ENCODE results near the gene GIGYF2. TPM values are rescaled to one million over a fixed set of nuclear protein-coding genes. Genes with fewer than 3 reads are reported as not detected.

Gene GIGYF2
- total RNA-seq, 1 donor from 2014 or later: 74.1 TPM

- Histone ChIP-seq H3K4me3 (ENCODE audit: low read length in 3 of 3) (no peak overlapping the region), H3K27ac (ENCODE audit: low read depth, low read length) (no peak overlapping the region), H3K27me3 (ENCODE audit: control insufficient read depth in 3 of 3, insufficient read depth in 3 of 3, low read length in 3 of 3) (no peaks in the 10 kb centered on the region), H3K4me1 (ENCODE audit: control insufficient read depth in 3 of 3, insufficient read depth in 3 of 3, low read length in 3 of 3) (no peaks in the 10 kb centered on the region), H3K9me3 (ENCODE audit: control insufficient read depth in 3 of 3, low read length in 3 of 3) (no peaks in the 10 kb centered on the region), H3K36me3 (ENCODE audit: control insufficient read depth in 3 of 3, insufficient read depth in 3 of 3, low read length in 3 of 3) (peaks cover 0 to 11% (median 9%) of the 10 kb centered on the region in 3 donors), H3K9ac (ENCODE audit: low read depth in 1 of 3, low read length in 3 of 3) (no peak overlapping the region)
Observed at GRCh38 chr2:232741294-232741693, 44.2 kb downstream of the GIGYF2 start.

DNA sequence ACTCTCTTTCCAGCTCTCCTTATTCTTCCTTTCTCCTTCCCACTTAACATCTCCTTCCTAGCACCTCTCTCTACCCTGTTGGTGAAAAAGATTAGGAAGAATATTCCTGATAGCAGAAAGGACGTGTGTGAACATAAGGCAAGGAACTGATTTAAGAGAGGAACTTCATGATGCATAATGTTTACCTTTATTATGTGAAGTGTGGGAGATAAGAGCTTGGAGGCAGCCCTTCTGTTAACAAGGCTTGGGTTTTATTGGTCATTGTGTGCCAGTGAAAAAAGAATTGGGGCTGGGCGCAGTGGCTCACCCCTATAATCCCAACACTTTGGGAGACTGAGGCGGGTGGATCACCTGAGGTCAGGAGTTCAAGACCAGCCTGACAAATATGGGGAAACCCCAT is 44.8 kb downstream of the GIGYF2 start:
- no peak overlapping the region for H3K27ac ChIP-seq (ENCODE audit: low read depth, low read length)
- H3K36me3 ChIP-seq (ENCODE audit: control insufficient read depth in 3 of 3, insufficient read depth in 3 of 3, low read length in 3 of 3): peaks cover 0 to 8% (median 6%) of the 10 kb centered on the region in 3 donors
- H3K4me1 ChIP-seq (ENCODE audit: control insufficient read depth in 3 of 3, insufficient read depth in 3 of 3, low read length in 3 of 3): no peaks in the 10 kb centered on the region
- no peaks in the 10 kb centered on the region for H3K27me3 ChIP-seq (ENCODE audit: control insufficient read depth in 3 of 3, insufficient read depth in 3 of 3, low read length in 3 of 3)
- H3K9ac ChIP-seq (ENCODE audit: low read depth in 1 of 3, low read length in 3 of 3): no peak overlapping the region
- no peaks in the 10 kb centered on the region for H3K9me3 ChIP-seq (ENCODE audit: control insufficient read depth in 3 of 3, low read length in 3 of 3)
- no peak overlapping the region for H3K4me3 ChIP-seq (ENCODE audit: low read length in 3 of 3)

DNA sequence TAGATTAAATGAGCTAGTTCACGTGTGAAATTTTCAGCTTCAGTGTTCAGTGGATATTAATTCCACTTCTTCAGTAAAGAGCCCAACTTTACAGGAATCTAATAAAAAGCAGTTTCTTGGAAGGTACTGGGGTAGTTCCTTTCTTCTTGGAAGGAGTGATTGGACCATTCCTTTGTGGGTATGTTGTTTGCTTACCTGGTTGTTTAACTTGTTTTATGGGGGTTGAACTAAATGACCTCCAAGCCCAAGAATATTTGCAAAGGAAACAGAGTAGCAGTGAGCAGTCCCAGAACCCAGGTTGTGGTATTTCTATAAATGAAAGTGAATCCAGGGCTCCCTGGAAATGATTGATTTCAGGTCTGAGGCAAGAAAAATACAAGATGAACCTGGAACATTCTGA is 47.8 kb downstream of the GIGYF2 start:
- no peak overlapping the region for H3K9ac ChIP-seq (ENCODE audit: low read depth in 1 of 3, low read length in 3 of 3)
- H3K9me3 ChIP-seq (ENCODE audit: control insufficient read depth in 3 of 3, low read length in 3 of 3): no peaks in the 10 kb centered on the region
- peaks cover 16 to 23% (median 21%) of the 10 kb centered on the region in 3 donors for H3K36me3 ChIP-seq (ENCODE audit: control insufficient read depth in 3 of 3, insufficient read depth in 3 of 3, low read length in 3 of 3)

GRCh38 chr2:232748038-232748437 is 50.9 kb downstream of the GIGYF2 start:
- Histone ChIP-seq H3K27ac (ENCODE audit: low read depth, low read length) (no peak overlapping the region), H3K4me3 (ENCODE audit: low read length in 3 of 3) (no peak overlapping the region), H3K4me1 (ENCODE audit: control insufficient read depth in 3 of 3, insufficient read depth in 3 of 3, low read length in 3 of 3) (no peaks in the 10 kb centered on the region), H3K9ac (ENCODE audit: low read depth in 1 of 3, low read length in 3 of 3) (no peak overlapping the region), H3K9me3 (ENCODE audit: control insufficient read depth in 3 of 3, low read length in 3 of 3) (no peaks in the 10 kb centered on the region), H3K36me3 (ENCODE audit: control insufficient read depth in 3 of 3, insufficient read depth in 3 of 3, low read length in 3 of 3) (peaks cover 21 to 31% (median 27%) of the 10 kb centered on the region in 3 donors), H3K27me3 (ENCODE audit: control insufficient read depth in 3 of 3, insufficient read depth in 3 of 3, low read length in 3 of 3) (no peaks in the 10 kb centered on the region)

More for the DNA sequence above, 47.8 kb downstream of the GIGYF2 start:
- Histone ChIP-seq H3K4me3 (ENCODE audit: low read length in 3 of 3) (no peak overlapping the region), H3K27me3 (ENCODE audit: control insufficient read depth in 3 of 3, insufficient read depth in 3 of 3, low read length in 3 of 3) (no peaks in the 10 kb centered on the region), H3K4me1 (ENCODE audit: control insufficient read depth in 3 of 3, insufficient read depth in 3 of 3, low read length in 3 of 3) (no peaks in the 10 kb centered on the region), H3K27ac (ENCODE audit: low read depth, low read length) (no peak overlapping the region)

- peaks cover 21 to 31% (median 27%) of the 10 kb centered on the region in 3 donors for H3K36me3 ChIP-seq (ENCODE audit: control insufficient read depth in 3 of 3, insufficient read depth in 3 of 3, low read length in 3 of 3)
- H3K9me3 ChIP-seq (ENCODE audit: control insufficient read depth in 3 of 3, low read length in 3 of 3): no peaks in the 10 kb centered on the region
Observed at GRCh38 chr2:232749331-232749730, 52.2 kb downstream of the GIGYF2 start.

GRCh38 chr2:232750135-232750671 is 53.1 kb downstream of the GIGYF2 start:
- H3K36me3 ChIP-seq (ENCODE audit: control insufficient read depth in 3 of 3, insufficient read depth in 3 of 3, low read length in 3 of 3): peaks cover 21 to 31% (median 27%) of the 10 kb centered on the region in 3 donors
- H3K4me1 ChIP-seq (ENCODE audit: control insufficient read depth in 3 of 3, insufficient read depth in 3 of 3, low read length in 3 of 3): no peaks in the 10 kb centered on the region
- H3K4me3 ChIP-seq (ENCODE audit: low read length in 3 of 3): no peak overlapping the region
- no peak overlapping the region for H3K27ac ChIP-seq (ENCODE audit: low read depth, low read length)
- no peaks in the 10 kb centered on the region for H3K27me3 ChIP-seq (ENCODE audit: control insufficient read depth in 3 of 3, insufficient read depth in 3 of 3, low read length in 3 of 3)
- no peaks in the 10 kb centered on the region for H3K9me3 ChIP-seq (ENCODE audit: control insufficient read depth in 3 of 3, low read length in 3 of 3)
- no peak overlapping the region for H3K9ac ChIP-seq (ENCODE audit: low read depth in 1 of 3, low read length in 3 of 3)

More at GRCh38 chr2:232749331-232749730, 52.2 kb downstream of the GIGYF2 start:
- Histone ChIP-seq H3K4me3 (ENCODE audit: low read length in 3 of 3) (no peak overlapping the region), H3K27ac (ENCODE audit: low read depth, low read length) (no peak overlapping the region), H3K27me3 (ENCODE audit: control insufficient read depth in 3 of 3, insufficient read depth in 3 of 3, low read length in 3 of 3) (no peaks in the 10 kb centered on the region), H3K4me1 (ENCODE audit: control insufficient read depth in 3 of 3, insufficient read depth in 3 of 3, low read length in 3 of 3) (no peaks in the 10 kb centered on the region), H3K9ac (ENCODE audit: low read depth in 1 of 3, low read length in 3 of 3) (no peak overlapping the region)

DNA sequence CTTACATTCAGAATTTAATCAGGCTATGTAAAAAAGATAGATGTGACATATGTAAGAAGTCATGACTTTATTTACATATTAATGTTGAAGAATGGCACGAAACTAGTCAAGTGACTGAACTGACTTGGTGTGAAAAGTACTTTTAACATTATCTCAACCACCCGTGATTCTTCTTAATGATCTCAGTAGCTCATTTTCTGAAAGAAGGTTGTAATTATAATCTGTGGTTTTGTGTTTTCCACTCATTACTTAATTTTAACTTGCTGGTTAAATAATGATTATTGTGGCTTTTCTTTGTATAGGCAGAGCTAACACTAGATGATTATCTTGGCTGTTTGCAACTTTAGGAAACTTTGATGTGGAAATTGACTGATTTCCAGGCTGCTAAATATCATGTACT is 60.8 kb downstream of the GIGYF2 start:
- Histone ChIP-seq H3K27me3 (ENCODE audit: control insufficient read depth in 3 of 3, insufficient read depth in 3 of 3, low read length in 3 of 3) (no peaks in the 10 kb centered on the region), H3K9ac (ENCODE audit: low read depth in 1 of 3, low read length in 3 of 3) (no peak overlapping the region), H3K9me3 (ENCODE audit: control insufficient read depth in 3 of 3, low read length in 3 of 3) (no peaks in the 10 kb centered on the region), H3K27ac (ENCODE audit: low read depth, low read length) (no peak overlapping the region), H3K4me1 (ENCODE audit: control insufficient read depth in 3 of 3, insufficient read depth in 3 of 3, low read length in 3 of 3) (no peaks in the 10 kb centered on the region), H3K36me3 (ENCODE audit: control insufficient read depth in 3 of 3, insufficient read depth in 3 of 3, low read length in 3 of 3) (peaks cover 11 to 38% (median 13%) of the 10 kb centered on the region in 3 donors), H3K4me3 (ENCODE audit: low read length in 3 of 3) (no peak overlapping the region)

GRCh38 chr2:232761301-232761907 is 64.3 kb downstream of the GIGYF2 start:
- no peaks in the 10 kb centered on the region for H3K27me3 ChIP-seq (ENCODE audit: control insufficient read depth in 3 of 3, insufficient read depth in 3 of 3, low read length in 3 of 3)
- peaks cover 20 to 49% (median 33%) of the 10 kb centered on the region in 3 donors for H3K36me3 ChIP-seq (ENCODE audit: control insufficient read depth in 3 of 3, insufficient read depth in 3 of 3, low read length in 3 of 3)
- no peak overlapping the region for H3K4me3 ChIP-seq (ENCODE audit: low read length in 3 of 3)

DNA sequence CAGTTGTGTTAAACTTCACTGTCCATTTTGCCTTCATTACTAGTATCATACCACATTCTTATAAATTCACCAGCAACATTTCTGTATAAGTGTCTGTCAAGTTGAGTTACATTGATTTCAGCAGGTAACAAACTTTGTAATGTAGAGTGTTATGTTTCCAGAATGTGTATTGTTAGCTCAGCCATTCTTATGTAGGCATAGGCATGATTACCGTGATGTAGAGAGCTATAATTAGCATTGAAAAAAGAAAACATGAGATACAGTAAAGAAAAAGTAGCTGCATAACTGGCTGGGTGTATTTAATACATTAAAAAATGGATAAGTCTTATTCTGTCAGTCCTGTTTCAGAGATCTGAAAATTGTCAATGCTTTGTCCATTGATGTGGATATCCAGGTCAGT is 70.7 kb downstream of the GIGYF2 start:
- Histone ChIP-seq H3K36me3 (ENCODE audit: control insufficient read depth in 3 of 3, insufficient read depth in 3 of 3, low read length in 3 of 3) (peaks cover 18 to 42% (median 33%) of the 10 kb centered on the region in 3 donors), H3K27me3 (ENCODE audit: control insufficient read depth in 3 of 3, insufficient read depth in 3 of 3, low read length in 3 of 3) (no peaks in the 10 kb centered on the region), H3K4me1 (ENCODE audit: control insufficient read depth in 3 of 3, insufficient read depth in 3 of 3, low read length in 3 of 3) (no peaks in the 10 kb centered on the region), H3K9ac (ENCODE audit: low read depth in 1 of 3, low read length in 3 of 3) (no peak overlapping the region), H3K27ac (ENCODE audit: low read depth, low read length) (no peak overlapping the region), H3K4me3 (ENCODE audit: low read length in 3 of 3) (no peak overlapping the region), H3K9me3 (ENCODE audit: control insufficient read depth in 3 of 3, low read length in 3 of 3) (no peaks in the 10 kb centered on the region)

More at GRCh38 chr2:232761301-232761907, 64.3 kb downstream of the GIGYF2 start:
- no peaks in the 10 kb centered on the region for H3K4me1 ChIP-seq (ENCODE audit: control insufficient read depth in 3 of 3, insufficient read depth in 3 of 3, low read length in 3 of 3)
- no peak overlapping the region for H3K9ac ChIP-seq (ENCODE audit: low read depth in 1 of 3, low read length in 3 of 3)
- no peaks in the 10 kb centered on the region for H3K9me3 ChIP-seq (ENCODE audit: control insufficient read depth in 3 of 3, low read length in 3 of 3)
- no peak overlapping the region for H3K27ac ChIP-seq (ENCODE audit: low read depth, low read length)

DNA sequence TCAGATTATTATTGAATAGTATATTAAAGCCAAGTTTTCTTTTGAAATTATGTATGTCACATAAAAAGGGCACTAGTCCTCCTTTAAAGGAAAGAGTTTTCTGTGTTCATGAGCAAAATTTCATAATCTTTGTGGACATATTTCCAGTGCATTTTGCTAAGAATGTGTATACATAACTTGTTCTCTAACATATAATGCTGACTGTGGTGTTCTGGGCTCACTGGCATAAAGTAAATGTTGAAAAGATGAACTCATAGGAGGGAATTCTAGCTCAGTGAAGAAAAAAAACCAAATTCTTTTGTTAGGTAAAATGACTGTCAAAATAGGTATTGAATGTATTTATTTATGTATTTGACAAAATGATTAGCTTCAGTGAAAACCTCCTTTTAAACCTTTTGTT is 73.1 kb downstream of the GIGYF2 start:
- H3K27me3 ChIP-seq (ENCODE audit: control insufficient read depth in 3 of 3, insufficient read depth in 3 of 3, low read length in 3 of 3): no peaks in the 10 kb centered on the region
- H3K9me3 ChIP-seq (ENCODE audit: control insufficient read depth in 3 of 3, low read length in 3 of 3): no peaks in the 10 kb centered on the region
- H3K27ac ChIP-seq (ENCODE audit: low read depth, low read length): no peak overlapping the region
- H3K4me1 ChIP-seq (ENCODE audit: control insufficient read depth in 3 of 3, insufficient read depth in 3 of 3, low read length in 3 of 3): no peaks in the 10 kb centered on the region
- H3K36me3 ChIP-seq (ENCODE audit: control insufficient read depth in 3 of 3, insufficient read depth in 3 of 3, low read length in 3 of 3): peaks cover 10 to 26% (median 17%) of the 10 kb centered on the region in 3 donors
- H3K4me3 ChIP-seq (ENCODE audit: low read length in 3 of 3): no peak overlapping the region
- H3K9ac ChIP-seq (ENCODE audit: low read depth in 1 of 3, low read length in 3 of 3): no peak overlapping the region
